ENCODE data around the gene CDKN1A.

CDKN1A gene

GRCh38 chr6:36677059-36677749 is 1.3 kb upstream of the CDKN1A start:
- in situ Hi-C loops (cut with HindIII; ENCODE audit: low sequenced_read_pairs) = no loop called here

GRCh38 chr6:36677753-36678487 is 594 bp upstream of the CDKN1A start:
- in situ Hi-C loops (cut with HindIII; ENCODE audit: low sequenced_read_pairs) = no loop called here

DNA sequence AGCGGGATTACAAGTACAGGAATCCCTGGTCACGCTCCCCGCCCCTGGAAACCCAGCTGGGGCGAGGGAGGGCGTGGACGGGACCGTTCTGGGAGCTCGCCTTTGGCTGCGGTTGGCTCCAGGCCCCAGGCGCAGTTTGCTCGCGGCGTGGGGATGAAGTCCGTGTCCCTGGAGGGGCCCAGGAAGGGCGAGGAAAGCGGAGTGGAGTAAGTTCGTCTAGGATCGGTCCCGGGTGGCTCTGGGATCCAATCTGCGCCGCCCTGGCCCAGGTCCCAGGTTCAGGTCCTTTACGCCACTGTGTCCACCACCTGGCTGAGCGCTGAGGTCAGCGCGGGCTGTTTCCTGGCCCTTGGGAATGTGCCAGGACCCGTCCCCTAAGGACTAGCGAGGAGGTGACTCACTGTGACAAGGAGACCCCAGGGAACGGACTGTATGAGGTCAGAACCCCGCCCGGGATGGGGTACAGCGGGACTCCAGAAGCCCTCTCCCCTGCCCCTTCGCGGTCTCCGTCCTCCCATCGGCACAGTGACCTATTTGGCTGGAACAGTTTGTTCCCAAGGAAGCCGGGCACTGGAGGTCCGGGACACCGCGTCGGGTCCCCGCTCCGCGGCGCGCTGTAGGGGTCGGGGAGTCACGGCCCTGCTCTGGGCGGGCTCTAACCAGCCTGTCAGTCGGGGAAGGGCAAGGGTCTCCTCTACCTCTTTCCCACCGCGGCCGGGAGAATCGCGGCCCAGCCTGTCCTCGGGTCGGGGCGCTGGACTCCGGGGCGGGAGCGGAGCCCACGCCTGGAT is 724 bp downstream of the CDKN1A start:
- in situ Hi-C loops (cut with HindIII; ENCODE audit: low sequenced_read_pairs) = no loop called here

DNA sequence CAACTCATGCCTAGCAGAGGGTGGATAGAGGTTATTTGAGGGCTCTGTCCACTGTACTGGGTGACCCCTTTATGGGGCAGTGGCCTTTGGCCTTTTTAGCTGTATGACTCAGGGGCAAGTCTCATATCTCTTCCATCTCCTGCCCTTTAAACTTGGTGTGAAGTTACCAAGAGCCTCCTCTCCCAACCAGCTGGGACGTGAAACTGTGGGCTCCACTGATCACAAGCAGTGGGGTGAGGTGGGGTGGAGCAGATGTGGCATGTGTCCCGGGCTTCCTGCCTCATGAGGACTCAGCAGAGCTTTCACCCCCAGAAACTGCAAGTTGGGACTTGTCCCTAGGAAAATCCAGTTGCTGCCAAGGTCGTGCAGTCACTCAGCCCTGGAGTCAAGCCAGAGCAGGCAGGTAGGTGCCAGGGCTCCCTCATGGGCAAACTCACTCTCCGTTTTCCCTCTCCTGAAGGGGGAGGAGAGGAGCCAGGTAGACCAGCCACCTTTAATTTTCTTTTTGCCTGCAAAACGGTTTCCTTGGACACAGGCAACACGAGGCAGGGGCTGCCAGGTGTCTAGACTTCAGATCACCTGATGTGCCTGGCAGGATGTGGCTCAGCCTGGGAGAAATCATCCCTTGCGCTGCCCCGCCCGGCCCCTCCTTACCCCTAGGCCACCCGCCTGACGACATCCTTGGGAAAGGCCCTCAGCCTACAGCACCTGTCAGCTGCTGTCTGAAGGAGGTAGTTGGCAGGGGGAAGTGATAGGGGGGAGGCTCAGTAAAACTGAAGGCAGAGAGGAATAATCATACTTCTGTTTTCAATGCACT is 4.0 kb downstream of the CDKN1A start:
- in situ Hi-C loops (cut with HindIII; ENCODE audit: low sequenced_read_pairs) = no loop called here

GRCh38 chr6:36683145-36683655 is 4.7 kb downstream of the CDKN1A start:
- in situ Hi-C loops (cut with HindIII; ENCODE audit: low sequenced_read_pairs) = no loop called here

DNA sequence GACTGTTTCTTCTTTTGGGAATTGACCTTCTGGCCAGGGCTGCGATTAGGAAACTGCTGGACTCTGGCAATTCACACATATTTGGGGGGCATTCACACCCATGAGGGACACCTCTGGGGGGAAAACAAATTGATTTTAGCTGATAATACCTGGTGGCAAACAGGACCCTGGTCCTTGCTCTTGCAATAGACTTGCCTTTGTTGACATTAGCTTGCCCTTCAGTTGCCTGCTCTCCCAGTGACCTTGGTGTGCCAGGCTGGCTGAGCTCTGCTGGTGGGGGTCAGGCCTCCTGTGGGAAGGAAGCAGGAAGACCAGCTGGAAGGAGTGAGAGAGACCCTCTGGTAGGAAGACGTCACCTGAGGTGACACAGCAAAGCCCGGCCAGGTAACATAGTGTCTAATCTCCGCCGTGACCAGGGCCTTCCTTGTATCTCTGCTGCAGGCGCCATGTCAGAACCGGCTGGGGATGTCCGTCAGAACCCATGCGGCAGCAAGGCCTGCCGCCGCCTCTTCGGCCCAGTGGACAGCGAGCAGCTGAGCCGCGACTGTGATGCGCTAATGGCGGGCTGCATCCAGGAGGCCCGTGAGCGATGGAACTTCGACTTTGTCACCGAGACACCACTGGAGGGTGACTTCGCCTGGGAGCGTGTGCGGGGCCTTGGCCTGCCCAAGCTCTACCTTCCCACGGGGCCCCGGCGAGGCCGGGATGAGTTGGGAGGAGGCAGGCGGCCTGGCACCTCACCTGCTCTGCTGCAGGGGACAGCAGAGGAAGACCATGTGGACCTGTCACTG is 5.3 kb downstream of the CDKN1A start:
- in situ Hi-C loops (cut with HindIII; ENCODE audit: low sequenced_read_pairs) = no loop called here

- in situ Hi-C loops (cut with HindIII; ENCODE audit: low sequenced_read_pairs) = no loop called here
These were observed 5.9 kb downstream of the CDKN1A start for GRCh38 chr6:36684447-36684812.

- in situ Hi-C loops (cut with HindIII; ENCODE audit: low sequenced_read_pairs) = no loop called here
These were observed 6.8 kb downstream of the CDKN1A start for GRCh38 chr6:36685166-36685924.

GRCh38 chr6:36685926-36686667 is 7.6 kb downstream of the CDKN1A start:
- in situ Hi-C loops (cut with HindIII; ENCODE audit: low sequenced_read_pairs) = no loop called here

DNA sequence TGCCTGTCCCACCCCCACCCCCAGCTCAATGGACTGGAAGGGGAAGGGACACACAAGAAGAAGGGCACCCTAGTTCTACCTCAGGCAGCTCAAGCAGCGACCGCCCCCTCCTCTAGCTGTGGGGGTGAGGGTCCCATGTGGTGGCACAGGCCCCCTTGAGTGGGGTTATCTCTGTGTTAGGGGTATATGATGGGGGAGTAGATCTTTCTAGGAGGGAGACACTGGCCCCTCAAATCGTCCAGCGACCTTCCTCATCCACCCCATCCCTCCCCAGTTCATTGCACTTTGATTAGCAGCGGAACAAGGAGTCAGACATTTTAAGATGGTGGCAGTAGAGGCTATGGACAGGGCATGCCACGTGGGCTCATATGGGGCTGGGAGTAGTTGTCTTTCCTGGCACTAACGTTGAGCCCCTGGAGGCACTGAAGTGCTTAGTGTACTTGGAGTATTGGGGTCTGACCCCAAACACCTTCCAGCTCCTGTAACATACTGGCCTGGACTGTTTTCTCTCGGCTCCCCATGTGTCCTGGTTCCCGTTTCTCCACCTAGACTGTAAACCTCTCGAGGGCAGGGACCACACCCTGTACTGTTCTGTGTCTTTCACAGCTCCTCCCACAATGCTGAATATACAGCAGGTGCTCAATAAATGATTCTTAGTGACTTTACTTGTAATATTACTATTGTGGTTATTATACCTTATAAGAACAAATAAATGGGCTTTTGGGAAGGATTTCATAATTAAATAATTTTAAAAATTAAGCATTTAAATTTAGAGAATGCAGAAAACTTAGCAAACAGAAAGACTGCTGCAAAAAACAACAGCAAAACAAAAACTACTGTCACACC is 8.4 kb downstream of the CDKN1A start:
- in situ Hi-C loops (cut with HindIII; ENCODE audit: low sequenced_read_pairs) = no loop called here

DNA sequence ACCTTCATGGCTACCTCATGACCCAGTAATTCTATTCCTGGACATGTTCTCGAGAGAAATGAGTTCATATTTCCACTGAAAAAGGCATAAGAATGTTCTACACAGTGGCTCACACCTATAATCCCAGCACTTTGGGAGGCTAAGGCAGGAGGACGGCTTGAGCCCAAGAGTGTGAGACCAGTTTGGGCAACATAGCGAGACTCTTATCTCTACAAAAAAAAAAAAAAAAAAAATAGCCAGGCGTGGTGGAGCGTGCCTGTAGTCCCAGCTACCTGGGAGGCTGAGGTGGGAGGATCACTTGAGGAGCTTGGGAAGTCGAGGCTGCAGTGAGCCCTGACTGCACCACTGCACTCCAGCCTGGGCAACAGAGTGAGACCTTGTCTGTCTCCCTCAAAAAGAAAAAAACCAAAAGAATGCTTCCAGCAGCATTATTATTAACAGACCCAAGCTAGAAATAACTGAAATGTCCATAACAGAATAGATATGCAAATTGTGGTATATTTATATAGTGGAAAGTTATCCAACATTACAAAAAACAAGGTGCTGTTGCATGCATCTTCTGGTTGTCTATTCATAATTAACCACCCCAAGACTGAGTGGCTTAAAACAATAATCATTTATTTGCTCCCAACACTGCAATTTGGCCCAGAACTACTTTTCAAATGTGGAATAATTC is 9.7 kb downstream of the CDKN1A start:
- in situ Hi-C loops (cut with HindIII; ENCODE audit: low sequenced_read_pairs) = no loop called here

GRCh38 chr6:36688739-36689075 is 10.2 kb downstream of the CDKN1A start:
- in situ Hi-C loops (cut with HindIII; ENCODE audit: low sequenced_read_pairs) = no loop called here

- in situ Hi-C loops (cut with HindIII; ENCODE audit: low sequenced_read_pairs) = no loop called here
These were observed 12.5 kb downstream of the CDKN1A start for GRCh38 chr6:36691011-36691410.

DNA sequence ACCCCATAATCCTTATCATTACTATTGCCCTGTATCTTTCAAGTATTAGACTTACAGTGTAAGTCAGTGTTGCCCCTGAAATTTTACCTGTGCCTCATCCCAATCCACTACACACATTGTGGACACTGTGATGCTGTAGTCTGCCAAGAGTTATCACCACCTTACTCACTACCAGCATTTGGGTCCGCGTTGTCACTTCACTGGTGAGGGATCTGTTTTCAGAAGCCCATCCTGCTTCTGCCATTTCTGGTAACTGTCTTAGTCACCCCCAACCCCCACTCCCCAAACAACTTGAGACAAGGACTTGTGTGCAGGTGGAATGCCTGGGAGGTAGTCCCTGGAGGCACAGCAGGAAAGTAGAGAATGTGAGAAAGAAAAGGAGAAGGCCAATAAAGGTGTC is 13.1 kb downstream of the CDKN1A start:
- in situ Hi-C loops (cut with HindIII; ENCODE audit: low sequenced_read_pairs) = no loop called here

DNA sequence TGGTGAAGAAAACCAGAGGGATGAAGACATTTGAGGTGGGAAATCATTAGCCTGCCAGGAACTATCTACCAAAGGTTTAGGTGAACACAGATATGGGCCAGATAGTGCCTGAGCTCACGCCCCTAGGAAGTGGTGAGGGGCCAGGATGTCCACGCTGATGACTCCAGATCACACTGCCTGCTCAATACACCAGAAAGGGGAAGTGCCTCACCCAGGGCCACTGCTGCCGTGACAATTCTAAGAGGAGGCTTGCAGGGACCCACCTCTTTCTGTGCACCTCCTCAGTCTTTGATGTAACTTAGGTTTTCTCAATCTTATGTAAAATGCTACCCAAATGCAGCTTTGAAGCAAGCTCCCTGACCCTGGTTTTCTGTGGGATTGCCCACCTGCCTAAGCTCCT is 13.7 kb downstream of the CDKN1A start:
- in situ Hi-C loops (cut with HindIII; ENCODE audit: low sequenced_read_pairs) = no loop called here

- in situ Hi-C loops (cut with HindIII; ENCODE audit: low sequenced_read_pairs) = no loop called here
These were observed 14.6 kb downstream of the CDKN1A start for GRCh38 chr6:36692861-36693702.
